Activated T-cell treated with anti-CD3 and anti-CD28 coated beads for 48 hours (primary cell): Measurements from ENCODE around the gene MINDY1.
A peak's percentile ranks its signal among the peaks of the same experiment; 100 is the strongest.

Source experiments
- DNase-seq: peaks from one replicate; pipeline ENCODE4 v3.0.0-alpha.2; 2020; ENCODE audit warnings: low read depth

The MINDY1 gene

DNA sequence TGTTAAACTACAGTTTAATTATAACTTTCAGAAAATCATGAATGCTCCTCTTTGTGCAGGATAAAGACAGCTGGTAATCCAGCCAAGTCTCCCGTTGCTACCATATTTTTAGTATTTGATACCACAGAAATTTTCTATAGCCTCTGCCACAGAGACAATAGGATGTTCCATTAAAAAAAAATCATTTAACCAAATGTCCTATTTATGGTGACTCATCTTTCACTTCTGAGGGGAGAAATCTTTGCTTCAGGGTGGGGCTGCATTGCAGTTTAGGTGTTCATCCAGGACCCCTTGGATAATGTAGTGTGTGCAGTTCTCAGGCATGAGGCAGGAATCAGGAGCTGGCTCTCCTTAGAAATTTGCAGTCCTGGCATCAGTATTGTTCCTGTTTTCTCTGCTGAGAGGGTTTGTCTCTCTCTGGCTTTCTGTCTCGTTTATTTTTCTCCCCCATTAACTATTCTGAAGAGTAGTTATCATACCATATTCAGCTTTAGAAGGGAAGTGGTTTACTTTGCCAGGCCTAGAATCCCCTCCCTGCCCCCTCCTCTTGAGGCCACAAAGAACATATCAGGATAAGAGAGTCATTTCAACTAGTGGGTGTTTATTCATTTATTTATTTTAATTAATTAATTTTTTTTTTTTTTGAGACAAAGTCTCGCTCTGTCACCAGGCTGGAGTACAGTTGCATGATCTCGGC is 4.6 kb upstream of the MINDY1 start:
- DNase-seq: no peak

DNA sequence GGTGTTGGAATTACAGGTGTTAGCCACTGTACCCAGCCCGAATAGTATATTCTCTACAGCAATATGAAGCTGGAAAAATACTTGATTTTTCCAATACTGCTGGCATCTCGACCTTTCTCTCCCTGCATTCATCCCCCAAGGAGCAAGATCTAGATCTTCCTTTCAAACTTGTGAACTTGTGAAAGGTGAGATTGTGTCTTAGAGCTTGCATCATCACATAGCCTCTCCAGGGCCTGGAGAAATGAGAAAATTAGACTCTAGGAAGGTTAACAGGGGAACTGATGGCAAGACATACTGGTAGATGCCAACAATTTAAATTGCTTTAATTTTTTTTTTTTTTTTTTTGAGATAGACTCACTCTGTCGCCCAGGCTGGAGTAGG is 3.6 kb upstream of the MINDY1 start:
- no peak for DNase-seq

DNA sequence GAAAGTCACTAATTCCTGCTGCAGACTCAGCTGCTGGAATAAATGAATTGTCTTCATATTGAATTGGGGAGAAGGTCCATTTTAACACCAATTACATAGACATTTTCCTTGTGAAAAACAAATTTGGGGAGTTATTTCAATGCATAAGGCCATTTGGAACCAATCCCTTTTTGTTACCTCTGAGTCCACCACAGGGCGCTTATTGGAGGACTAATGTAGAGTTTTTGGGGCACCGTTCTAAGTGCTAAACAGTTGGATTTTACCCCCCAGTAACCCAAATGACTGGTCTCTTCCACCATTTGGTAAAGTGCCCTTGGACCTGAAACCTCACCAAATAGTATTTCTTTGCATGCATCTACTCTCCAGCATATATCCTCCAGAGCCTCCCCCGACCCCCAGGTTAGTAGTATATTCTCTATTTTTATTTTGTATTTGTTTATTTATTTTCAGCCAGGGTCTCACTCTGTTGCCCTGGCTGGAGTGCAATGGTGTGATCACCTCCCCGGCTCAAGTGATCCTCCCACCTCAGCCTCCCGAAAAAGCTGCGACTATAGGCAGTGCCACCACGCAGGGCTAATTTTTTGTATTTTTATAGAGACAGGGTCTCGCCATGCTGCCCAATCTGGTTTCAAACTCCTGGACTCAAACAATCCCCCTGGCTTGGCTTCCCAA is 3.1 kb upstream of the MINDY1 start:
- no peak for DNase-seq

DNA sequence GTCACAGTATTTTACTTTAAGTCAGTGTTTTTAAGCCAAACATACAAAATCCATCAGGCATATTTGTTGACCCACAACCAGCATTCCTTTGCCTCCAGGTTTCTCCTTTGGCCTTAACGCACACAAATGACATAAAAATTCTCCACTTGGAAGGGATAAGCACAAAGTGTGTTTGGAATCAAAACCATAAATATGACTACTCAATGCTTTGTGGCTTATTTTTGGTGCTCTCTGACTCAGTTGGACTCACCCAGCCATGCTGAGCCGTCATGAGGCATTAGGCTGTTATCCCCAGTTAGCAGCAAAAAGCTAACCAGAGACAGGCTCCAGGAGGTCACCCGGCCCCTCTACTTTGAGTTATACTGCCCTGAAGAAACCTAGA is 2.5 kb upstream of the MINDY1 start:
- DNase-seq: no peak

DNA sequence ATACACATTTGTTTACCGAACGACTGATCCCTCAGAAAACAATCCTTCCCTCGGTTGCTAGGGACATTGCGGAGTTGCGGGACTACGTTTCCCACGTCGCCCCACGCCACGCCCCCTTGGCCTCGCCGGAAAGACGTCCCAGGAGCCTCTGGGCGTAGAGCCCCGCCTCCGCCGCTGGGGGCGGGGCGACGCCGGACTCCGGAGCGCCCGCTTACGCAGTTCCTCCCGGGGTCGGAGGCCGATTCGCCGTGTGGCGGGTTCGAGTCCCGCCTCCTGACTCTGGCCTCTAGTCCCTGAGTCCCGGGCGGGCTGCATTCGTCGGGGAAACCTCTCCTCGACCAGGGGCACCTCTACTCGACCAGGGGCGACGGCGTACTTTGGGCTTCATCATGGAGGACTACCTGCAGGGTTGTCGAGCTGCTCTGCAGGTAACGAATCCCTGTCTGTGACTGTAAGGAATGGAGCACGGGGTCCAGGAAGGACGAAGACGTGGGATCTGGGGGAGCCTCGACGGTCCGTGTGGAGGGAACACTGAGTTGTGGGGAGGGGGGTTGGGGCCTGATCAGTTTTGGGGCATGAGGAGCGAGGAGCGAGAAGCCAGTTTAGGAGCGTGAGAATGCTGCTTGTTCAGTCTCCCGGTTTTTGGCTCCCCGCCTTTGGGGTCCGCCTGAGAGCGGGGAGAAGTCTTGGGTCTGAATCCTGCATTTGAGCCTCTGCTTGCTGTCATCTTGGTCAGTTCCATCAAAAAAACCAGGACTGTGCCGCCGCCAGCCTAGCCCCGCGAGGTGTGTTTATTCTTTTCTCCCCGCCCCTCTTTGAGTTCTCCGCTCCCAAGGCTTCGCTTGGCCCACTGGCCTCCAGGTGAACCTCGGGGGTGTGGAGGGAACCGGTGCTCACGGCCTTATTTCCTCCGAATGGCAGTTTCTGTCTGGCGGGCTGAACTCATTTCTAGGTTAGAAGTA is 1.8 kb upstream of the MINDY1 start, which contains the start of gene PRUNE1:
TSS of gene PRUNE1 (plus strand) at position 206 of the 962 bp plus-strand sequence. CDS start at position 390, 184 bp downstream.
- peak; percentile 98 for DNase-seq

DNA sequence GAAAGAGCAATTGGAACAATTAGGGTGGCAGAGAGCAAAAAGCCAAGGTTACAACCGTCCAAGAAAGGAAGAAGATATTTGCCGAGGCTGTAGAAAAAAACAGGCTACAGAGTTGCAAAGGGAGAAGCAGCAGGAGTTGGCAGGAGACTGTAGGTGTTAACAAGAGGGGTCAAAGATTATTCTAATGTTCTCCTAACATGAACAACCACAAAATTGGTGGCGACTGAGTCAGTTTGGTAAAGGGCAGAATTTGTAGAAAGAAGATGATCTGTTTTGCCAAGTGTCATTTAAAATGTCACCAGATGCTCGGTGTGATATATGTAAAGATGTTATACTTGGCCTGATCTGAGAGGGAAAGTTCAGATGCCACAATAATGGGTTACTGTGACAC is 1.1 kb upstream of the MINDY1 start:
- no peak for DNase-seq

- DNase-seq: no peak
These were observed 878 bp downstream of the MINDY1 start for GRCh38 chr1:151005729-151006319.

GRCh38 chr1:151003180-151003579 is 3.5 kb downstream of the MINDY1 start:
- DNase-seq: no peak

DNA sequence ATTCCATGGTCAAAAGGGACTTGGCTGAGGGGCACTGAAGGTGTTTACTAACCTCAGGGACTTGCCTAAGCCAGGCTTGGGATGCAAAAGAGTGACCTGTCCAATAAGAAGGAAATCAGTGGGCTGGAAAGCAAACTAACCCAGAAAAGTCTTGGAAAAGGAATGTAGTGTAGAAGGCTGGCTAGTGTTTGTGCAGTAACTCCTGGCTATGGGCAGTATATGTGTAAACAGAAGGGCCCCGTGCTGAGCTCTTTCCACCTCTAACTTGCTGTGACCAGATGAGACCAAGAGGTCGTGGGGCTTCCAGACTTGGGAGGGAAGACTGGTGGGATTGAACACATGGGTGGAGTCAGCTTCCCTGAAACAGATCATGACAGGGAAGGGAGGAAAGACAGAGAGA is 4.1 kb downstream of the MINDY1 start:
- DNase-seq: no peak

DNA sequence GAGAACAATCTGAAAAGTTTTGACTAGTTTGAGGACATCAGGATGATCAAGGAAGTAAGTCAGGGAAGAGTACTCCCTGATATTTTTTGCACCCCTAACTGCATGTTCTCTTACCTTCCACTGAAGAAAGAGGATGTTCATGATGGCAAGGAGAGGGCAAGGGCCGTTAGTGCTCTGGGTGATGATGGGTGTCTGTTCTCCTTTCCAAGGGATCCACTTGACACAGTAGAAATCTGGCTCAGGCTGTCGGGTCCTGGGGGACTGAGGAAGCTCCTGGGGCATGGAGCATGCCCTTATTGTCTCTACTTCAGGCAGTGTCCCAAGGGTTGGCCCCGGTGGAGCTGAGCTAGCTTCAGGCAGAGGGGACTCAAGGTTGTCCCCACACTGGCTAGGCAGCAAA is 4.7 kb downstream of the MINDY1 start:
- DNase-seq: no peak

DNA sequence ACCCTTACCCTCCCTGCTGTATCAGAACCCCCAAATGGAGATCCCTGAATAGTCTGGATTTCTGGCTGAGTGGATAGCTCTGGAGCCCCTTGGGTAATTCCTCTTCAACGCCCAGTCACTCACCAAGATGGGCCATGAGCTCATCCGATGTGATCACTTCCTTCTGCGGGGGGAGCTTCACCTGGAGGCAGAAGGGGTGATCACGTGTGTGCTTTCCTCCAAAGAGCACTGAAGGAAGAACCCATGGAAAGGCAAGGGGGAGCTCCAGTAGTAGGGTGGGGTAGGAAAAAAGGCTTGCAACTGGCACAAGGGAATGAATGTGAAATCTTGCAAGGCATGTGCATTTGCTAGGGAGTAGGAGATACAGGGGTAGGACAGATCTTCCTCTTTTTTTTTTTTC is 5.1 kb downstream of the MINDY1 start:
- no peak for DNase-seq

GRCh38 chr1:151000408-151000807 is 6.3 kb downstream of the MINDY1 start:
- no peak for DNase-seq

DNA sequence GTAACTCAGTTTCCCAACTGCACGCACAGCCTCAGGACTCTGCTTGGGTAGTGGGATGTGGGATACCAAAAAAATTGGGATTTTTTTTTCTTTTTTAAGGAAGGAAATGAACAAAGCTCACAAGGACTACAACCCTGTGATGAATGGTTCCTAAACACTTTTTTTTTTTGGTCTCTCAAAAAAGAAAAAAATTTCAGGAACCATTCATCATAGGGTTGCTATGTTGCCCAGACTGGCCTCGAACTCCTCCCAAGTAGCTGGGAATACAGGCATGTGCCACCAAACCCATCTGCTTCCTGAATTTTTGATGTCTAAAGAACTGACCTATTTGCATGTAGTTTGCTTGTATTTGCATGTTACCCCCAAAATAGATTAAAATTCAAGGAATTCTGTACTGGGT is 6.8 kb downstream of the MINDY1 start:
- no peak for DNase-seq

DNA sequence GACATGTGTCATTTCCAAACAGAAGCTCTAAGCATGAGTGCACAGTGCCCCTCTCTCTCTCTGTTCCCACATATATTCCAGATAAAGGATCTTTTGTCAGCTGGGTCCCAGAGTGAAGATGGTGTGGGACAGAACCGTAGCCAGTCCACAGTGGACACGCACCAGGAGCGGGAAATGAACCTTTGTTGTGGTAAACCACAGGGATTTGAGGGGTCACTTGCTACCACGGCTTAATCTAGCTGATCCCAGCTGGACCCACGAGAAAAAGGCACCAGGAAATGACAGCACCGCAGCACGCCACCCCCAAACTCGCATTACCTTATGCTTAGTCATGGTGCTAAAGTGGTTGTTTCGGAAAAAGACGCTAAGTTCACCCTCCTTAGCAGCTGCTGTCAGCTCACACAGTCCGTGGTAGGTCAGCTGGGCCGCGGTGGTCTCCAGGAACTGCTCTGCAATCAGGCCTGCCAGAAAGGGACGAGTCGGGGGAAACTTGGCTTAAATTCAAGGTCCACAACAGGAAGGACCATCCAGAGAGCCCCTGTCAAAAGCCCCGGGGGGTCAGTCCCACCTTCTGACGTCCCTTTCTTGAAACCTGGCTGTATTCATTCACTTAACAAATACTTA is 7.5 kb downstream of the MINDY1 start:
- peak; percentile 30 for DNase-seq

DNA sequence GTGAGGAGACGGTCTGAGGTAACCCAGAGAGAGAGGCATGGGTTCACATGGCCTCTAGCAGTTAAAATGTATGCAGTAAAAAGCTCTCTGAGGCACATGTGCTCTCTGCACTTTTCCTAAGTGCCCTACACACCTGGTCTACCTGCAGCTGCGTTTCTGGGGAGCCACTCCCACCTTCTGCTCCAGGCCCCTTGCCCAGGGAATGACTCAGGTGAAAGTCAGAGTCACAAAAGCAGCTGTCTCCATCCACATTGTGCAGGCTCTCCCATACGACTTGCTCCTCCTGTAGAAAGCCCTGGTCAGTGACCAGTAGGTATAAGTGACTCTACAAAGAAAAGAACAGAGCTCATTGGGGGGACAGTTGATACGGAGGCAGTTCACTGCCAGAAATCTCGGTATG is 8.8 kb downstream of the MINDY1 start:
- DNase-seq: no peak

GRCh38 chr1:150997126-150997872 is 9.4 kb downstream of the MINDY1 start:
- no peak for DNase-seq

GRCh38 chr1:150995896-150996295 is 10.8 kb downstream of the MINDY1 start:
- no peak for DNase-seq

GRCh38 chr1:150995460-150995859 is 11.2 kb downstream of the MINDY1 start:
- DNase-seq: no peak

DNA sequence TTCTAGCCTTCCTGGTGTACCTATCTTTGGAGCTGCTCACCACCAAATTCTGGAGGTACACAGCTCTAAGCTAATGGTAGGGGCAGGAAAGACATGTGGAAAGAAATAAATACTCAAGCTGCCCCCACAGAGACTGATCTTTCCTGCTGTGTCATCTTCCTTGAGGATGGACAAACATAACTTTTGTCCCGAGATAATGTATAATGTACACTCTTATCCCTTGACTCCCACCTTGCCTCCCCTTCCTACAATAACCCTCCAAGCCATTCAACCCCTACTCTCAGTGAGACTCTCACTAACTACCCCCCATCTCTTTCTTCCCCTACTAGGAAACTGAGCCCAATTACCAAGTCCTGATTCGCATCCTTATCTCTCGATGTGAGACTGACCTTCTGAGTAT is 12.5 kb downstream of the MINDY1 start:
- no peak for DNase-seq

DNA sequence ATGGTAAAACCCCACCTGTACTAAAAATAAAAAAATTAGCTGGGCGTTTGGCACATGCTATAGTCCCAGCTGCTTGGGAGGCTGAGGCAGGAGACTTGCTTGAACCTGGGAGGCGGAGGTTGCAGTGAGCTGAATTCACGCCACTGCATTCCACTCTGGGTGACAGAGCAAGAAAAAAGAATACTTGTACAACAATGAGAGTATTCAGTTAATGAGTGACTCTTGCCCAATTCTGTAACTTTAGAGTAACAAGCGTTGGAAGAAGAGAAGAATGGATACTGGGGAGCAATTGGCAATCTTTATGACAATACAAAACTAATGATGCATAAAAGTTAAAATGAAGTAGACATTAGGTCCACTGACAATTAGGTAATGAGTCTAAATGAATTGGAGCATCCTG is 14.1 kb downstream of the MINDY1 start:
- DNase-seq: no peak

DNA sequence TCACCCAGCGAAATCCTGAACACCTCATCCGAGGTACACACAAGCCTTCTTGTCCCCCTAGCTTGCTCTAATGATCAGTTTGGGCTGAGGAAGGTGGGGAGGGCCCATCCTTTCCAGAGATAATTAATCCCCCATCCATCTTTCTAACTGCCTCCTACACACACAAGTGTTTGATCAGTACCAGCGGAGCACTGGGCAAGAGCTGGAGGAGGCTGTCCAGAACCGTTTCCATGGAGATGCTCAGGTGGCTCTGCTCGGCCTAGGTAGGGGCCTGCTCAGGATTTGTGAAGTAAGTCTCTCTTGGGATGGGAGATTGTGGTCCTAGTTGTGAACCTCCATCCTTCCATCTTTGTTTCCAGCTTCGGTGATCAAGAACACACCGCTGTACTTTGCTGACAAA is 18.8 kb downstream of the MINDY1 start:
- no peak for DNase-seq
